ENCODE results near the gene PLAU. TPM values are rescaled to one million over a fixed set of nuclear protein-coding genes. Genes with fewer than 3 reads are reported as not detected.

PLAU gene
- total RNA-seq, 1 donor from 2014 or later: 90.2 TPM

- Mint-ChIP-seq H3K36me3 (ENCODE audit: low read depth, unreplicated experiment) (no peaks in the 10 kb centered on the region), H3K4me1 (ENCODE audit: low read depth, unreplicated experiment) (peaks cover 14% of the 10 kb centered on the region), H3K9me3 (ENCODE audit: unreplicated experiment) (no peaks in the 10 kb centered on the region), H3K27ac (ENCODE audit: unreplicated experiment) (peak overlapping the region; percentile 54), H3K4me3 (ENCODE audit: unreplicated experiment) (no peak overlapping the region), H3K27me3 (ENCODE audit: low read depth, unreplicated experiment) (peaks cover 14% of the 10 kb centered on the region)
- Histone ChIP-seq H2AFZ (ENCODE audit: low read depth, low read length) (peak overlapping the region; percentile 58), H3K9ac (ENCODE audit: low read length) (peak overlapping the region; percentile 7), H3K4me3 (ENCODE audit: insufficient read depth, low read depth, low read length) (no peak overlapping the region), H3K9me3 (ENCODE audit: insufficient read depth, low read depth, low read length) (no peaks in the 10 kb centered on the region), H3K27me3 (ENCODE audit: insufficient read depth, low read length) (no peaks in the 10 kb centered on the region), H3K4me2 (ENCODE audit: low read length) (peak overlapping the region; percentile 46), H3K4me1 (ENCODE audit: insufficient read depth, low read length) (peaks cover 3% of the 10 kb centered on the region), H3K79me2 (ENCODE audit: insufficient read depth, low read length) (no peaks in the 10 kb centered on the region), H3K36me3 (ENCODE audit: insufficient read depth, low read length) (no peaks in the 10 kb centered on the region), H3K27ac (ENCODE audit: low read depth, low read length) (no peak overlapping the region), H4K20me1 (ENCODE audit: insufficient read depth, low read length) (no peaks in the 10 kb centered on the region)
- FAIRE-seq: no peak
- peak; percentile 46 for DNase-seq (ENCODE audit: low read depth)
- no peak for TF ChIP-seq EZH2 (IDR thresholded peaks at IDR 0.05; ENCODE audit: insufficient read depth, low read length)
- TF ChIP-seq, protein P1, sequence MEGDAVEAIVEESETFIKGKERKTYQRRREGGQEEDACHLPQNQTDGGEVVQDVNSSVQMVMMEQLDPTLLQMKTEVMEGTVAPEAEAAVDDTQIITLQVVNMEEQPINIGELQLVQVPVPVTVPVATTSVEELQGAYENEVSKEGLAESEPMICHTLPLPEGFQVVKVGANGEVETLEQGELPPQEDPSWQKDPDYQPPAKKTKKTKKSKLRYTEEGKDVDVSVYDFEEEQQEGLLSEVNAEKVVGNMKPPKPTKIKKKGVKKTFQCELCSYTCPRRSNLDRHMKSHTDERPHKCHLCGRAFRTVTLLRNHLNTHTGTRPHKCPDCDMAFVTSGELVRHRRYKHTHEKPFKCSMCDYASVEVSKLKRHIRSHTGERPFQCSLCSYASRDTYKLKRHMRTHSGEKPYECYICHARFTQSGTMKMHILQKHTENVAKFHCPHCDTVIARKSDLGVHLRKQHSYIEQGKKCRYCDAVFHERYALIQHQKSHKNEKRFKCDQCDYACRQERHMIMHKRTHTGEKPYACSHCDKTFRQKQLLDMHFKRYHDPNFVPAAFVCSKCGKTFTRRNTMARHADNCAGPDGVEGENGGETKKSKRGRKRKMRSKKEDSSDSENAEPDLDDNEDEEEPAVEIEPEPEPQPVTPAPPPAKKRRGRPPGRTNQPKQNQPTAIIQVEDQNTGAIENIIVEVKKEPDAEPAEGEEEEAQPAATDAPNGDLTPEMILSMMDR (IDR thresholded peaks at IDR 0.05; ENCODE audit: insufficient read depth, low read depth, low read length): peak; percentile 93
Observed at GRCh38 chr10:73879296-73880173, 31.4 kb upstream of the PLAU start.

DNA sequence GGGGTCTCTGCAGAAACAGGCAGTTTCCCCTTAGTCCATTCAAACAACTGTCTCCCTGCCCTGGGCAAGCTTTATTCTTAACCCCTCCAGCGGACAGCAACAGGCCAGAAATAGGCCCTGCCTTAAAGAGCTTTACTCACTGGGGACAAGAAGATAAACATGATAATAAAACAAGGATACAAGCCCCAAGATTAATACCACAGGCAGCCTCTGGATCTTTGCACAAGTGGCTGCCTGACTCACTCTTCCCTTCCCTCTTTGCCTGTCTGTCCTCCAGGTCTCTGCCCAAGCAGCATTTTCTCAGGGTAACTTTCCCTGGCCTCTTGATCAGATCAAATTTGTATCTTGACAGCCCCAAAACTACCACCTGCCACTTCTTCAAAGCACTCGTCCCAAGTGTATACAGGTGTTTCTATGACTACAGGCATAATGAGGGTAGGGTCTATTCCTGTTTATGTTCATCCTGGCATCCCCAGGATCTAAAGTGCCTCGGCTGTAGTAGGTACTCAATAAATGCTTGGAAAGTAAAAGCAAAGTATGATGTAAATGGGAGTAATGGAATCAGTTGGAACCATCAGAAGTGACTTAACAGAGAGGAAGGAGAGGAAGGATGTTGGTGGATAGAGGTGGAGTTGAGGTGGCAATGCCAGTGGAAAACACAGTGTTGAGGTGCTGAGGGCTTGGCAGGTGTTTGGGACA, 29.6 kb upstream of the PLAU start:
- no peak overlapping the region for H3K9ac ChIP-seq (ENCODE audit: low read length)
- no peaks in the 10 kb centered on the region for H3K36me3 Mint-ChIP-seq (ENCODE audit: low read depth, unreplicated experiment)
- H3K79me2 ChIP-seq (ENCODE audit: insufficient read depth, low read length): no peaks in the 10 kb centered on the region
- no peaks in the 10 kb centered on the region for H3K9me3 ChIP-seq (ENCODE audit: insufficient read depth, low read depth, low read length)
- no peaks in the 10 kb centered on the region for H3K27me3 ChIP-seq (ENCODE audit: insufficient read depth, low read length)
- no peak overlapping the region for H3K4me3 ChIP-seq (ENCODE audit: insufficient read depth, low read depth, low read length)
- H4K20me1 ChIP-seq (ENCODE audit: insufficient read depth, low read length): no peaks in the 10 kb centered on the region
- H3K4me1 ChIP-seq (ENCODE audit: insufficient read depth, low read length): peaks cover 6% of the 10 kb centered on the region
- H3K4me2 ChIP-seq (ENCODE audit: low read length): no peak overlapping the region
- no peak overlapping the region for H3K4me3 Mint-ChIP-seq (ENCODE audit: unreplicated experiment)
- DNase-seq (ENCODE audit: low read depth) (no peak), FAIRE-seq (no peak)
- H3K27me3 Mint-ChIP-seq (ENCODE audit: low read depth, unreplicated experiment): peaks cover 14% of the 10 kb centered on the region
- no peak overlapping the region for H3K27ac ChIP-seq (ENCODE audit: low read depth, low read length)
- TF ChIP-seq, protein P1 (IDR thresholded peaks at IDR 0.05; ENCODE audit: insufficient read depth, low read depth, low read length): no peak
- no peak for TF ChIP-seq EZH2 (IDR thresholded peaks at IDR 0.05; ENCODE audit: insufficient read depth, low read length)
- H3K36me3 ChIP-seq (ENCODE audit: insufficient read depth, low read length): no peaks in the 10 kb centered on the region
- H3K27ac Mint-ChIP-seq (ENCODE audit: unreplicated experiment): no peak overlapping the region
- no peak overlapping the region for H2AFZ ChIP-seq (ENCODE audit: low read depth, low read length)
- peaks cover 19% of the 10 kb centered on the region for H3K4me1 Mint-ChIP-seq (ENCODE audit: low read depth, unreplicated experiment)
- no peaks in the 10 kb centered on the region for H3K9me3 Mint-ChIP-seq (ENCODE audit: unreplicated experiment)
